K562 (cell line): ENCODE data around the gene GAK. TPM values are rescaled to one million over a fixed set of nuclear protein-coding genes. Genes with fewer than 3 reads are reported as not detected.
A peak's percentile ranks its signal among the peaks of the same experiment; 100 is the strongest.

Source experiments
- ATF7 ChIP-seq: fragments of 450-650 bp; IDR thresholded peaks from 2 replicates; pipeline ENCODE4 v1.7.1; 2014; ENCODE audit warnings: mild to moderate bottlenecking, moderate library complexity
- CC2D1A ChIP-seq: fragments of 450-650 bp; IDR thresholded peaks from 2 replicates; pipeline ENCODE4 v1.6.1; 2017; ENCODE audit warnings: mild to moderate bottlenecking
- CREB1 ChIP-seq, 2 experiments: sonication (generic) in 1 of 2; formaldehyde crosslinking in 1 of 2; IDR thresholded peaks; 2 replicates each; pipeline versions ENCODE4 v1.6.1 to v1.8.0; 2012 to 2022; ENCODE audit warnings: inconsistent platforms in 1 of 2, mild to moderate bottlenecking in 1 of 2, missing genetic modification reagents in 1 of 2, moderate library complexity in 1 of 2
- E2F1 ChIP-seq: sonication (generic); formaldehyde crosslinking; IDR thresholded peaks from 2 replicates; pipeline ENCODE4 v1.8.1; 2023; ENCODE audit warnings: mild to moderate bottlenecking, missing genetic modification reagents, moderate library complexity
- EP400 ChIP-seq: fragments of 450-650 bp; IDR thresholded peaks from 2 replicates; pipeline ENCODE4 v1.6.1; 2017; ENCODE audit warnings: antibody characterized with exemption, mild to moderate bottlenecking, moderate library complexity
- FIP1L1 ChIP-seq: fragments of 200-400 bp; formaldehyde crosslinking; IDR thresholded peaks from 2 replicates; pipeline ENCODE4 v1.6.1; 2018; ENCODE audit warnings: mild to moderate bottlenecking, low read depth, low read length; ENCODE audit not compliant: poor library complexity, severe bottlenecking
- GTF2A2 ChIP-seq: IDR thresholded peaks from 2 replicates; pipeline ENCODE4 v1.6.1; 2016; ENCODE audit warnings: mild to moderate bottlenecking, missing genetic modification characterization, missing compliant biosample characterization
- GTF2F1 ChIP-seq: IDR thresholded peaks from 2 replicates; pipeline ENCODE4 v1.6.1; 2011; ENCODE audit warnings: low read depth, low read length, improper control_type of control experiment
- HBP1 ChIP-seq: fragments of 450-650 bp; formaldehyde crosslinking; IDR thresholded peaks from 2 replicates; pipeline ENCODE4 v1.4.0; 2022; ENCODE audit warnings: missing genetic modification characterization
- IRF2 ChIP-seq: sonication (generic); formaldehyde crosslinking; IDR thresholded peaks from 2 replicates; pipeline ENCODE4 v1.8.1; 2022; ENCODE audit warnings: mild to moderate bottlenecking, missing genetic modification reagents
- LARP7 ChIP-seq: fragments of 450-650 bp; IDR thresholded peaks from 2 replicates; pipeline ENCODE4 v1.6.1; 2016
- MED1 ChIP-seq: sonication (generic); formaldehyde crosslinking; IDR thresholded peaks from 2 replicates; pipeline ENCODE4 v1.8.1; 2023; ENCODE audit warnings: missing genetic modification reagents, borderline replicate concordance
- PCBP1 ChIP-seq: fragments of 200-400 bp; formaldehyde crosslinking; IDR thresholded peaks from 2 replicates; pipeline ENCODE4 v1.6.1; 2018; ENCODE audit warnings: mild to moderate bottlenecking, low read depth, low read length; ENCODE audit not compliant: poor library complexity, severe bottlenecking
- RFX5 ChIP-seq: IDR thresholded peaks from 2 replicates; pipeline ENCODE4 v1.6.1; 2011; ENCODE audit warnings: low read depth, mild to moderate bottlenecking, improper control_type of control experiment, low read length
- RNF2 ChIP-seq: sonication (generic); IDR thresholded peaks from 2 replicates; pipeline ENCODE4 v1.6.1; 2016
- SIN3B ChIP-seq: fragments of 450-650 bp; IDR thresholded peaks from 2 replicates; pipeline ENCODE4 v1.6.1; 2017; ENCODE audit warnings: low read depth, mild to moderate bottlenecking, moderate library complexity
- SMAD3 ChIP-seq: fragments of 450-650 bp; formaldehyde crosslinking; conservative IDR thresholded peaks from 2 replicates; pipeline ENCODE4 v1.4.0; 2020; ENCODE audit warnings: mild to moderate bottlenecking
- TAF1 ChIP-seq: IDR thresholded peaks from 2 replicates; pipeline ENCODE4 v1.6.1; 2011; ENCODE audit warnings: mild to moderate bottlenecking, low read length, moderate library complexity; ENCODE audit not compliant: insufficient read depth, control insufficient read depth, severe bottlenecking; ENCODE audit errors: extremely low read depth
- TOE1 ChIP-seq, 2 experiments: fragments of 450-650 bp in 1 of 2; sonication (generic) in 1 of 2; formaldehyde crosslinking in 1 of 2; IDR thresholded peaks; 2 replicates each; pipeline versions ENCODE4 v1.7.1 to v1.8.0; 2016 to 2022; ENCODE audit warnings: borderline replicate concordance in 2 of 2, mild to moderate bottlenecking in 2 of 2, antibody characterized with exemption in 1 of 2, inconsistent platforms in 1 of 2, low read depth in 1 of 2, missing genetic modification reagents in 1 of 2, moderate library complexity in 1 of 2
- VEZF1 ChIP-seq: fragments of 200-800 bp; sonication (Bioruptor generic); IDR thresholded peaks from 2 replicates; pipeline ENCODE4 v1.6.1; 2017; ENCODE audit warnings: missing genetic modification characterization, missing compliant biosample characterization
- ZNF583 ChIP-seq: fragments of 250-450 bp; sonication (Bioruptor Pico); IDR thresholded peaks from 2 replicates; pipeline ENCODE4 v1.4.0; 2020
- ZNF740 ChIP-seq, 3 experiments: fragments of 200-800 bp in 1 of 3; sonication (Bioruptor generic) in 1 of 3; sonication (generic) in 1 of 3; formaldehyde crosslinking in 1 of 3; IDR thresholded peaks; 2 replicates each; pipeline versions ENCODE4 v1.6.1 to v1.8.0; 2016 to 2022; ENCODE audit warnings: mild to moderate bottlenecking in 2 of 3, missing compliant biosample characterization in 2 of 3, missing genetic modification characterization in 2 of 3, missing genetic modification reagents in 1 of 3
- polyA plus RNA-seq, 8 experiments: library from polyadenylated mRNA; depleted of rRNA in 4 of 8; stranded (reverse) in 5 of 8; unstranded in 3 of 8; fragments of >200 nt; fragmentation: Nextera tagmentation in 2 of 8; fragmentation: Illumina TruSeq in 1 of 8; extraction: Ambion mirVana in 2 of 8; extraction: Trizol in 1 of 8; gene quantifications; 2 replicates each; pipeline versions ENCODE4 v1.2.1 to v1.2.3, GENCODE V29; 2011 to 2014; ENCODE audit warnings: inconsistent platforms in 1 of 8, missing spikeins in 1 of 8
- total RNA-seq, 7 experiments: library from RNA; depleted of rRNA in 6 of 7; stranded (reverse); fragments of >200 nt in 6 of 7; fragmentation: Illumina TruSeq in 2 of 7; extraction: Trizol in 2 of 7; gene quantifications; 2 replicates each; pipeline versions ENCODE4 v1.2.1 to v1.2.3, GENCODE V29; 2011 to 2021; ENCODE audit warnings: low replicate concordance in 1 of 7

The GAK gene
- total and polyA plus RNA-seq, 9 of the 15 experiments (the other 6 are each of a cell fraction or from before 2014, with no cell fraction given) = 1.3 to 102 (median 16.2) TPM

- TF ChIP-seq CC2D1A (no peak), EP400 (peak; percentile 73), SIN3B (peak; percentile 84), ATF7 (peak; percentile 88), LARP7 (no peak), SMAD3 (no peak), HBP1 (CRISPR knock-in tag) (no peak), GTF2A2 (tag) (no peak), VEZF1 (peak; percentile 32), RFX5 (no peak), ZNF740 (CRISPR knock-in tag; IDR thresholded peaks at IDR 0.05) (0 out of 2 replicates have a peak, but pooled peaks have one; percentile 35), ZNF740 (tag; IDR thresholded peaks at IDR 0.05) (no peak), IRF2 (CRISPR knock-in tag) (no peak), RNF2 (peak; percentile 51; the same call in 1 of the 2 replicates), GTF2F1 (peak; percentile 38; the same call in 1 of the 2 replicates), MED1 (no peak), TAF1 (peak; percentile 82), ZNF583 (CRISPR knock-in tag) (peak; percentile 43; the same call in 1 of the 2 replicates), FIP1L1 (peak; percentile 85), PCBP1 (peak; percentile 65), TOE1 (IDR thresholded peaks at IDR 0.05; ENCODE audit: borderline replicate concordance) (no peak), TOE1 (CRISPR knock-in tag; IDR thresholded peaks at IDR 0.05; ENCODE audit: borderline replicate concordance, low read depth) (0 out of 2 replicates have a peak, but pooled peaks have one; percentile 60), CREB1 (IDR thresholded peaks at IDR 0.05) (peak; percentile 99), CREB1 (CRISPR knock-in tag; IDR thresholded peaks at IDR 0.05) (peak; percentile 98), E2F1 (CRISPR knock-in tag) (peak; percentile 77; the same call in 1 of the 2 replicates)
These were observed at the start of gene GAK, which contains the start of gene TMEM175 (continued) for GRCh38 chr4:931960-932712.
